IMR-90 (cell line): Measurements from ENCODE around the gene MEST. TPM values are rescaled to one million over a fixed set of nuclear protein-coding genes. Genes with fewer than 3 reads are reported as not detected.

Experiments
- ATAC-seq: fragments of 200-7000 bp; cut with Tn5 transposase; 2 replicates; pipeline ENCODE4 v1.9.1; 2020; ENCODE audit warnings: low read depth, mild to moderate bottlenecking, moderate library complexity
- BruUV-seq: library from RNA; stranded (reverse); fragments of 400-500 nt; replicated peaks from 2 replicates; lab custom pipeline; 2021; lab: Mats Ljungman, UMichigan
- CTCF ChIA-PET: fragments of 300-600 bp; formaldehyde crosslinking; extraction: SDS; loops from one replicate; lab custom pipeline; 2021; ENCODE audit warnings: antibody characterized with exemption; lab: Yijun Ruan, JAX
- POLR2A ChIA-PET: fragments of 300-600 bp; sonication (Branson Sonifier 250); formaldehyde crosslinking; loops from one replicate; lab custom pipeline; 2022; ENCODE audit warnings: antibody characterized with exemption; ENCODE audit not compliant: unreplicated experiment; lab: Charles Lee
- DNase-seq: peaks from one replicate; pipeline ENCODE4 v3.0.0; 2013
- H2AFZ ChIP-seq: replicated peaks from 2 replicates; pipeline ENCODE3; 2013; ENCODE audit warnings: low read length, mild to moderate bottlenecking; ENCODE audit not compliant: poor library complexity
- H2AK5ac ChIP-seq: 2 replicates; pipeline ENCODE4 v1.6.1; 2013; ENCODE audit warnings: low read depth, low read length, inconsistent platforms
- H2AK9ac ChIP-seq: replicated peaks from 2 replicates; pipeline ENCODE3; 2013; ENCODE audit warnings: mild to moderate bottlenecking, low read depth, low read length, moderate library complexity; ENCODE audit not compliant: poor library complexity
- H2BK120ac ChIP-seq: 2 replicates; pipeline ENCODE4 v1.6.1; 2013; ENCODE audit warnings: low read depth, low read length, inconsistent platforms
- H2BK15ac ChIP-seq: 3 replicates; pipeline ENCODE4 v1.6.1; 2013; ENCODE audit warnings: low read depth, low read length, inconsistent platforms
- H2BK20ac ChIP-seq: 2 replicates; pipeline ENCODE4 v1.6.1; 2013; ENCODE audit warnings: low read depth, mild to moderate bottlenecking, inconsistent platforms, low read length, moderate library complexity
- H2BK5ac ChIP-seq: 2 replicates; pipeline ENCODE4 v1.6.1; 2013; ENCODE audit warnings: mild to moderate bottlenecking, low read depth, low read length, inconsistent platforms; ENCODE audit not compliant: poor library complexity, severe bottlenecking
- H3K14ac ChIP-seq: replicated peaks from 2 replicates; pipeline ENCODE4 v1.6.1; 2013; ENCODE audit warnings: low read depth, low read length, inconsistent platforms
- H3K18ac ChIP-seq: 2 replicates; pipeline ENCODE4 v1.6.1; 2013; ENCODE audit warnings: low read depth, low read length, control low read depth
- H3K23ac ChIP-seq: 2 replicates; pipeline ENCODE4 v1.6.1; 2013; ENCODE audit warnings: low read depth, low read length, inconsistent platforms
- H3K27ac ChIP-seq: 2 replicates; pipeline ENCODE4 v1.5.1; 2013; ENCODE audit warnings: mild to moderate bottlenecking, control low read depth, low read length; ENCODE audit not compliant: insufficient read depth
- H3K27me3 ChIP-seq: 2 replicates; pipeline ENCODE4 v1.6.1; 2013; ENCODE audit warnings: low read length; ENCODE audit not compliant: control insufficient read depth, insufficient read depth
- H3K36me3 ChIP-seq: 2 replicates; pipeline ENCODE4 v1.6.1; 2013; ENCODE audit warnings: low read length, mixed read lengths; ENCODE audit not compliant: control insufficient read depth, insufficient read depth
- H3K4ac ChIP-seq: 2 replicates; pipeline ENCODE4 v1.6.1; 2013; ENCODE audit warnings: low read depth, low read length, inconsistent platforms
- H3K4me1 ChIP-seq: 2 replicates; pipeline ENCODE4 v1.6.1; 2013; ENCODE audit warnings: low read length, mixed read lengths; ENCODE audit not compliant: control insufficient read depth, insufficient read depth
- H3K4me2 ChIP-seq: 2 replicates; pipeline ENCODE4 v1.6.1; 2013; ENCODE audit warnings: low read depth, mild to moderate bottlenecking, control low read depth, low read length, moderate library complexity
- H3K4me3 ChIP-seq: 2 replicates; pipeline ENCODE4 v1.5.1; 2013; ENCODE audit warnings: low read depth, mild to moderate bottlenecking, control low read depth, low read length, moderate library complexity; ENCODE audit not compliant: insufficient read depth
- H3K56ac ChIP-seq: 2 replicates; pipeline ENCODE4 v1.6.1; 2013; ENCODE audit warnings: low read length, inconsistent platforms; ENCODE audit not compliant: insufficient read depth; ENCODE audit errors: extremely low read depth
- H3K79me1 ChIP-seq, 2 experiments: 2 replicates each; pipeline ENCODE4 v1.6.1; 2013; ENCODE audit warnings: low read length in 2 of 2, inconsistent platforms in 1 of 2, low read depth in 1 of 2
- H3K9ac ChIP-seq: 2 replicates; pipeline ENCODE4 v1.6.1; 2013; ENCODE audit warnings: low read depth, low read length, control low read depth
- H3K9me1 ChIP-seq: 2 replicates; pipeline ENCODE4 v1.6.1; 2013; ENCODE audit warnings: low read length, inconsistent platforms; ENCODE audit not compliant: insufficient read depth
- H3K9me3 ChIP-seq: 2 replicates; pipeline ENCODE4 v1.6.1; 2013; ENCODE audit warnings: low read length; ENCODE audit not compliant: control insufficient read depth, insufficient read depth
- H4K20me1 ChIP-seq: 2 replicates; pipeline ENCODE4 v1.6.1; 2013; ENCODE audit warnings: low read length, inconsistent platforms; ENCODE audit not compliant: insufficient read depth
- H4K5ac ChIP-seq: 2 replicates; pipeline ENCODE4 v1.6.1; 2013; ENCODE audit warnings: mild to moderate bottlenecking, low read depth, low read length, control low read depth
- H4K8ac ChIP-seq, 2 experiments: 2 replicates each; pipeline ENCODE4 v1.6.1; 2013; ENCODE audit warnings: low read depth in 2 of 2, low read length in 2 of 2, control low read depth in 1 of 2, inconsistent platforms in 1 of 2
- H4K91ac ChIP-seq: 2 replicates; pipeline ENCODE4 v1.6.1; 2013; ENCODE audit warnings: low read depth, low read length, inconsistent platforms; ENCODE audit not compliant: insufficient read depth
- BHLHE40 ChIP-seq: fragments of 150-350 bp; IDR thresholded peaks from 2 replicates; pipeline ENCODE4 v1.6.1; 2016; ENCODE audit warnings: mild to moderate bottlenecking, low read depth, low read length
- CEBPB ChIP-seq: IDR thresholded peaks from 2 replicates; pipeline ENCODE4 v1.6.1; 2012; ENCODE audit warnings: low read depth, low read length, improper control_type of control experiment
- ELK1 ChIP-seq: fragments of 150-350 bp; IDR thresholded peaks from 2 replicates; pipeline ENCODE4 v1.6.1; 2016; ENCODE audit warnings: low read depth, mild to moderate bottlenecking, low read length, moderate library complexity, borderline replicate concordance
- FOS ChIP-seq: fragments of 150-350 bp; IDR thresholded peaks from 2 replicates; pipeline ENCODE4 v1.6.1; 2016; ENCODE audit warnings: low read depth, low read length
- MAZ ChIP-seq: IDR thresholded peaks from 2 replicates; pipeline ENCODE4 v1.6.1; 2012; ENCODE audit warnings: low read depth, mild to moderate bottlenecking, low read length, improper control_type of control experiment, moderate library complexity, borderline replicate concordance
- NFE2L2 ChIP-seq: fragments of 150-350 bp; IDR thresholded peaks from 2 replicates; pipeline ENCODE4 v1.6.1; 2016; ENCODE audit warnings: low read depth, mild to moderate bottlenecking, low read length
- POLR2A ChIP-seq: IDR thresholded peaks from 2 replicates; pipeline ENCODE4 v1.6.1; 2012; ENCODE audit warnings: mild to moderate bottlenecking, low read depth, low read length
- RAD21 ChIP-seq: IDR thresholded peaks from 2 replicates; pipeline ENCODE4 v1.6.1; 2012; ENCODE audit warnings: low read length, improper control_type of control experiment
- RFX5 ChIP-seq: IDR thresholded peaks from 2 replicates; pipeline ENCODE4 v1.8.0; 2012; ENCODE audit warnings: low read depth, mild to moderate bottlenecking, low read length, moderate library complexity
- WGBS, 2 experiments: methylation state at CpG; one replicate each; pipeline versions ENCODE4 v1.1.5 to v1.1.7; 2013; ENCODE audit warnings: missing lambda C conversion rate in 2 of 2; ENCODE audit not compliant: insufficient read length in 1 of 2; ENCODE audit errors: extremely low coverage in 2 of 2; 5-methylcytosine and 5-hydroxymethylcytosine counted together
- dilution Hi-C: fragments of 300-500 bp; cut with HindIII; formaldehyde crosslinking; loops from one replicate; pipeline ENCODE4 v1.14.3; 2018; ENCODE audit warnings: low sequenced_read_pairs; ENCODE audit not compliant: unreplicated experiment
- in situ Hi-C: fragments of 300-500 bp; cut with MboI; formaldehyde crosslinking; loops from 3 replicates; pipeline ENCODE4 v1.14.3; 2019; ENCODE audit warnings: low sequenced_read_pairs, inconsistent platforms, mixed read lengths
- intact Hi-C: fragments of 100-400 bp; cut with micrococcal nuclease; formaldehyde crosslinking; loops from 2 replicates; pipeline ENCODE4 v1.10.0; 2022
- polyA plus RNA-seq, 3 experiments: library from polyadenylated mRNA; depleted of rRNA; stranded (reverse); fragments of >200 nt; gene quantifications; 2 replicates each; pipeline ENCODE4 v1.2.3, GENCODE V29; 2012; ENCODE audit warnings: low replicate concordance in 1 of 3
- total RNA-seq: library from RNA; depleted of rRNA; stranded (reverse); fragments of >200 nt; gene quantifications from 2 replicates; pipeline ENCODE4 v1.2.3, GENCODE V29; 2012

MEST gene
- total and polyA plus RNA-seq, 2 of the 4 experiments (the other 2 are of a cell fraction): 219 to 317 TPM

- Histone ChIP-seq H3K4ac (no peak overlapping the region), H3K18ac (0 out of 2 replicates have a peak overlapping the region, but pooled peaks have one; percentile 25), H3K56ac (no peak overlapping the region), H3K27ac (no peak overlapping the region), H4K8ac (no peak overlapping the region), H3K36me3 (peaks cover 8% of the 10 kb centered on the region), H2AK9ac (no peak overlapping the region), H3K4me1 (peaks cover 8% of the 10 kb centered on the region), H2AFZ (no peak overlapping the region), H3K27me3 (no peaks in the 10 kb centered on the region), H3K79me1 (peaks cover 0 to 3% of the 10 kb centered on the region in 2 experiments; a peak in 1 of 4 replicates), H2BK5ac (no peak overlapping the region), H3K9ac (no peak overlapping the region), H2BK20ac (no peak overlapping the region), H3K9me3 (no peaks in the 10 kb centered on the region), H4K5ac (no peak overlapping the region), H3K14ac (no peak overlapping the region), H4K91ac (no peak overlapping the region), H2BK15ac (no peak overlapping the region), H2AK5ac (no peak overlapping the region), H3K23ac (no peak overlapping the region), H2BK120ac (no peak overlapping the region), H3K9me1 (no peaks in the 10 kb centered on the region), H4K20me1 (no peaks in the 10 kb centered on the region), H3K4me2 (peak overlapping the region; percentile 32), H3K4me3 (peak overlapping the region; percentile 71)
- no CpG with 5 or more reads among the region's 2 CpGs for WGBS, 2 experiments
- no TSS peak for BruUV-seq
- intact Hi-C loops (loop anchor here (5.0 to 10.0 kb wide), 2 partner anchors 62 to 140 kb away; no protein-coding TSS in a partner anchor), dilution Hi-C loops (no loop called here), in situ Hi-C loops (no loop called here)
- DNase-seq: no peak
- POLR2A ChIA-PET: interaction anchor here (1.0 kb wide), 1 partner anchor 129 kb away, joined by 3 read pairs; no protein-coding TSS in a partner anchor
- CTCF ChIA-PET: no interaction called here
- TF ChIP-seq ELK1: no peak
- TF ChIP-seq POLR2A: no peak
- no peak for TF ChIP-seq BHLHE40
- no peak for TF ChIP-seq NFE2L2
- no peak for TF ChIP-seq RAD21
- TF ChIP-seq RFX5: no peak
- TF ChIP-seq FOS: no peak
- TF ChIP-seq MAZ: no peak
- TF ChIP-seq CEBPB: no peak
- ATAC-seq: no peak
These were observed 2.6 kb downstream of the MEST start for GRCh38 chr7:130494431-130494858.
